Ishikawa (cell line): ENCODE measurements around the gene CHGA.

ENCODE experiments used
- CEBPB ChIP-seq: IDR thresholded peaks from 2 replicates; pipeline ENCODE4 v1.6.1; 2012
- CREB1 ChIP-seq: IDR thresholded peaks from 2 replicates; pipeline ENCODE4 v1.6.1; 2012; ENCODE audit warnings: low read depth
- EGR1 ChIP-seq: IDR thresholded peaks from 2 replicates; pipeline ENCODE4 v1.6.1; 2012
- EP300 ChIP-seq: IDR thresholded peaks from 2 replicates; pipeline ENCODE4 v1.6.1; 2012; ENCODE audit warnings: borderline replicate concordance
- FOXM1 ChIP-seq: IDR thresholded peaks from 2 replicates; pipeline ENCODE4 v1.6.1; 2012; ENCODE audit warnings: low read depth, borderline replicate concordance
- MAX ChIP-seq: IDR thresholded peaks from 2 replicates; pipeline ENCODE4 v1.6.1; 2012
- NFIC ChIP-seq: IDR thresholded peaks from 2 replicates; pipeline ENCODE4 v1.6.1; 2012
- RAD21 ChIP-seq: IDR thresholded peaks from 2 replicates; pipeline ENCODE4 v1.6.1; 2012; ENCODE audit warnings: low read depth
- REST ChIP-seq: IDR thresholded peaks from 2 replicates; pipeline ENCODE4 v1.6.1; 2012; ENCODE audit warnings: low read depth, mild to moderate bottlenecking
- TAF1 ChIP-seq: IDR thresholded peaks from 2 replicates; pipeline ENCODE4 v1.6.1; 2012; ENCODE audit warnings: low read depth, mild to moderate bottlenecking
- TCF12 ChIP-seq: IDR thresholded peaks from 2 replicates; pipeline ENCODE4 v1.6.1; 2012; ENCODE audit warnings: low read depth
- TEAD4 ChIP-seq: IDR thresholded peaks from 2 replicates; pipeline ENCODE4 v1.6.1; 2012
- USF1 ChIP-seq: IDR thresholded peaks from 2 replicates; pipeline ENCODE4 v1.6.1; 2012
- YY1 ChIP-seq: IDR thresholded peaks from 2 replicates; pipeline ENCODE4 v1.6.1; 2012; ENCODE audit warnings: low read depth
- ZBTB7A ChIP-seq: IDR thresholded peaks from 2 replicates; pipeline ENCODE4 v1.6.1; 2012; ENCODE audit warnings: low read depth

Gene CHGA

GRCh38 chr14:92928258-92928629 is 5.3 kb downstream of the CHGA start:
- TF ChIP-seq NFIC (no peak), TCF12 (no peak), EGR1 (no peak), TEAD4 (no peak), CEBPB (no peak)

GRCh38 chr14:92928961-92929688 is 6.2 kb downstream of the CHGA start:
- TF ChIP-seq REST (no peak), TCF12 (no peak), CEBPB (no peak), RAD21 (no peak), FOXM1 (no peak), TAF1 (no peak), USF1 (no peak), NFIC (no peak), EGR1 (no peak)

- no peak for TF ChIP-seq NFIC
- no peak for TF ChIP-seq EP300
- no peak for TF ChIP-seq EGR1
- TF ChIP-seq RAD21: no peak
- TF ChIP-seq CEBPB: no peak
- no peak for TF ChIP-seq TAF1
- no peak for TF ChIP-seq REST
- no peak for TF ChIP-seq MAX
- no peak for TF ChIP-seq TCF12
- no peak for TF ChIP-seq ZBTB7A
- no peak for TF ChIP-seq USF1
These were observed 7.0 kb downstream of the CHGA start for GRCh38 chr14:92929689-92930608.

GRCh38 chr14:92930737-92931602 is 8.0 kb downstream of the CHGA start:
- no peak for TF ChIP-seq MAX
- no peak for TF ChIP-seq TCF12
- no peak for TF ChIP-seq CEBPB
- TF ChIP-seq FOXM1: no peak
- no peak for TF ChIP-seq USF1
- TF ChIP-seq REST: no peak
- no peak for TF ChIP-seq EP300
- no peak for TF ChIP-seq TEAD4
- no peak for TF ChIP-seq EGR1
- TF ChIP-seq RAD21: no peak
- no peak for TF ChIP-seq CREB1
- no peak for TF ChIP-seq TAF1
- no peak for TF ChIP-seq YY1
- no peak for TF ChIP-seq NFIC
- TF ChIP-seq ZBTB7A: no peak
